CD4-positive, alpha-beta T cell treated with Interferon alpha-2 for 1 hour (primary cell): ENCODE measurements around the gene RHBDF1.
A peak's percentile ranks its signal among the peaks of the same experiment; 100 is the strongest.

Source experiments
- DNase-seq, 2 donors: peaks; one replicate each; pipeline ENCODE4 v3.0.0-alpha.2; 2020 to 2022

RHBDF1 gene

GRCh38 chr16:72561-73548 lies at the start of gene RHBDF1:
Gene RHBDF1 (minus strand): TSS chr16:72631. CDS start chr16:65015, 7,616 bp downstream.
- no peak for DNase-seq

- DNase-seq, result no peak
Observed at GRCh38 chr16:120756-121155, 48.3 kb upstream of the RHBDF1 start.

- DNase-seq, result no peak
Observed at GRCh38 chr16:119835-120491, 47.5 kb upstream of the RHBDF1 start.

GRCh38 chr16:119295-119694 lies 46.9 kb upstream of the RHBDF1 start:
- no peak for DNase-seq

- no peak for DNase-seq
Observed at GRCh38 chr16:118857-119256, 46.4 kb upstream of the RHBDF1 start.

GRCh38 chr16:117379-118365 lies 45.2 kb upstream of the RHBDF1 start:
- DNase-seq, result peak; percentile 71 to 76

- DNase-seq, result no peak
Observed at GRCh38 chr16:116015-116414, 43.6 kb upstream of the RHBDF1 start.

- no peak for DNase-seq
Observed at GRCh38 chr16:114327-114726, 41.9 kb upstream of the RHBDF1 start.

- no peak for DNase-seq
Observed at GRCh38 chr16:112153-112840, 39.9 kb upstream of the RHBDF1 start.

GRCh38 chr16:106623-107324 lies 34.3 kb upstream of the RHBDF1 start:
- DNase-seq, result peak; percentile 55 to 75

- no peak for DNase-seq
Observed at GRCh38 chr16:105521-105920, 33.1 kb upstream of the RHBDF1 start.

GRCh38 chr16:104928-105327 lies 32.5 kb upstream of the RHBDF1 start:
- no peak for DNase-seq

GRCh38 chr16:104355-104754 lies 31.9 kb upstream of the RHBDF1 start:
- no peak for DNase-seq

- DNase-seq, result no peak
Observed at GRCh38 chr16:102060-102855, 29.8 kb upstream of the RHBDF1 start.

- DNase-seq, result no peak
Observed at GRCh38 chr16:101586-101985, 29.2 kb upstream of the RHBDF1 start.

- DNase-seq, result no peak
Observed at GRCh38 chr16:100989-101388, 28.6 kb upstream of the RHBDF1 start.

GRCh38 chr16:97822-98221 lies 25.4 kb upstream of the RHBDF1 start:
- no peak for DNase-seq

- peak; percentile 90 to 92 for DNase-seq
Observed at GRCh38 chr16:96935-97381, 24.5 kb upstream of the RHBDF1 start.

- DNase-seq, result no peak
Observed at GRCh38 chr16:94918-95265, 22.5 kb upstream of the RHBDF1 start.
